H1 (cell line): ENCODE measurements around the gene GALNT18. TPM values are rescaled to one million over a fixed set of nuclear protein-coding genes. Genes with fewer than 3 reads are reported as not detected.

Experiments
- CTCF ChIA-PET: fragments of 300-600 bp; sonication (Branson Sonifier 250); formaldehyde crosslinking; loops from one replicate; lab custom pipeline; 2021; ENCODE audit not compliant: partially characterized antibody; lab: Charles Lee
- POLR2A ChIA-PET: fragments of 300-600 bp; sonication (Branson Sonifier 250); formaldehyde crosslinking; loops from one replicate; lab custom pipeline; 2021; ENCODE audit warnings: inconsistent platforms; ENCODE audit not compliant: partially characterized antibody; lab: Charles Lee
- DNase-seq, 2 experiments: peaks; one replicate each; pipeline versions ENCODE4 v3.0.0 to v3.0.0-alpha.2; 2010 to 2022; ENCODE audit warnings: low spot score in 2 of 2, low read depth in 1 of 2, mixed read lengths in 1 of 2
- FAIRE-seq: peaks from 2 replicates; lab custom pipeline; 2011; peaks lifted over from hg19 to GRCh38; lab: Jason Lieb, UNC
- H2AFZ ChIP-seq: 2 replicates; pipeline ENCODE4 v1.8.1; 2012; ENCODE audit warnings: low read length, inconsistent platforms
- H2AK5ac ChIP-seq: 2 replicates; pipeline ENCODE4 v1.6.1; 2013; ENCODE audit warnings: low read depth, low read length
- H2BK120ac ChIP-seq: replicated peaks from 2 replicates; pipeline ENCODE3; 2013; ENCODE audit warnings: low read depth, low read length, inconsistent platforms
- H2BK12ac ChIP-seq: 2 replicates; pipeline ENCODE4 v1.6.1; 2013; ENCODE audit warnings: low read depth, low read length
- H2BK15ac ChIP-seq: 2 replicates; pipeline ENCODE4 v1.6.1; 2013; ENCODE audit warnings: low read length
- H2BK20ac ChIP-seq: 2 replicates; pipeline ENCODE4 v1.6.1; 2013; ENCODE audit warnings: low read length
- H2BK5ac ChIP-seq: 2 replicates; pipeline ENCODE4 v1.6.1; 2013; ENCODE audit warnings: low read depth, low read length
- H3K14ac ChIP-seq: 2 replicates; pipeline ENCODE4 v1.6.1; 2013; ENCODE audit warnings: inconsistent platforms; ENCODE audit not compliant: insufficient read length
- H3K18ac ChIP-seq: 2 replicates; pipeline ENCODE4 v1.6.1; 2013; ENCODE audit warnings: low read length; ENCODE audit errors: extremely low read depth
- H3K23ac ChIP-seq: 2 replicates; pipeline ENCODE4 v1.6.1; 2013; ENCODE audit warnings: inconsistent platforms; ENCODE audit not compliant: insufficient read length
- H3K23me2 ChIP-seq: 2 replicates; pipeline ENCODE4 v1.6.1; 2013; ENCODE audit warnings: low read depth, low read length
- H3K27ac ChIP-seq: 2 replicates; pipeline ENCODE4 v1.6.1; 2011; ENCODE audit warnings: low read depth, low read length, inconsistent platforms
- H3K27me3 ChIP-seq, 4 experiments: replicated peaks in 1 of 4; 1 replicate in 1 of 4; 2 replicates in 3 of 4; pipeline versions ENCODE4 v1.6.1 to v1.8.1; 2011 to 2013; ENCODE audit warnings: low read length in 3 of 4, mild to moderate bottlenecking in 3 of 4, inconsistent platforms in 2 of 4, mixed read lengths in 2 of 4, moderate library complexity in 1 of 4; ENCODE audit not compliant: control insufficient read depth in 3 of 4, insufficient read depth in 3 of 4; ENCODE audit errors: extremely low read depth in 1 of 4
- H3K36me3 ChIP-seq, 4 experiments: 2 replicates each; pipeline versions ENCODE4 v1.6.1 to v1.8.1; 2011 to 2013; ENCODE audit warnings: mild to moderate bottlenecking in 4 of 4, low read length in 3 of 4, moderate library complexity in 2 of 4, control low read depth in 1 of 4, inconsistent platforms in 1 of 4; ENCODE audit not compliant: insufficient read depth in 4 of 4, control insufficient read depth in 2 of 4
- H3K4ac ChIP-seq: replicated peaks from 2 replicates; pipeline ENCODE3; 2013; ENCODE audit warnings: low read length, low read depth, mixed read lengths, inconsistent platforms; ENCODE audit not compliant: insufficient read length
- H3K4me1 ChIP-seq, 4 experiments: replicated peaks in 1 of 4; 1 replicate in 1 of 4; 2 replicates in 3 of 4; pipeline versions ENCODE4 v1.6.1 to v1.8.1; 2011 to 2013; ENCODE audit warnings: low read length in 3 of 4, inconsistent platforms in 2 of 4, mixed read lengths in 1 of 4; ENCODE audit not compliant: insufficient read depth in 4 of 4, control insufficient read depth in 3 of 4
- H3K4me2 ChIP-seq, 2 experiments: 2 replicates each; pipeline versions ENCODE4 v1.6.1 to v1.8.1; 2011 to 2013; ENCODE audit warnings: low read depth in 2 of 2, low read length in 2 of 2, control low read depth in 1 of 2, inconsistent platforms in 1 of 2, mild to moderate bottlenecking in 1 of 2; ENCODE audit not compliant: insufficient read depth in 1 of 2
- H3K4me3 ChIP-seq, 4 experiments: fragments of 200-600, 300-600 bp in 1 of 4; sonication (generic), shearing (Covaris generic), sonication (Bioruptor Twin) in 1 of 4; 2 replicates each; pipeline versions ENCODE4 v1.5.1 to v1.8.1; 2011 to 2016; ENCODE audit warnings: low read length in 4 of 4, low read depth in 3 of 4, control low read depth in 2 of 4, inconsistent platforms in 2 of 4, mild to moderate bottlenecking in 2 of 4, mixed read lengths in 1 of 4, moderate library complexity in 1 of 4; ENCODE audit not compliant: insufficient read depth in 2 of 4; ENCODE audit errors: extremely low read depth in 1 of 4
- H3K56ac ChIP-seq: replicated peaks from 2 replicates; pipeline ENCODE3; 2013; ENCODE audit warnings: low read depth, mild to moderate bottlenecking, mixed read lengths, low read length, inconsistent platforms; ENCODE audit not compliant: insufficient read length
- H3K79me1 ChIP-seq: 2 replicates; pipeline ENCODE4 v1.6.1; 2013; ENCODE audit warnings: low read depth, low read length, control low read depth
- H3K79me2 ChIP-seq, 2 experiments: 2 replicates each; pipeline versions ENCODE4 v1.6.1 to v1.8.1; 2012 to 2013; ENCODE audit warnings: low read length in 2 of 2, mild to moderate bottlenecking in 2 of 2, inconsistent platforms in 1 of 2; ENCODE audit not compliant: insufficient read depth in 2 of 2, control insufficient read depth in 1 of 2
- H3K9ac ChIP-seq, 4 experiments: replicated peaks in 1 of 4; 1 replicate in 1 of 4; 2 replicates in 3 of 4; pipeline versions ENCODE4 v1.6.1 to v1.8.1; 2011 to 2013; ENCODE audit warnings: low read depth in 3 of 4, low read length in 3 of 4, control low read depth in 2 of 4, mild to moderate bottlenecking in 2 of 4, moderate library complexity in 2 of 4, inconsistent platforms in 1 of 4; ENCODE audit errors: extremely low read depth in 1 of 4
- H3K9me3 ChIP-seq, 2 experiments: 2 replicates each; pipeline versions ENCODE4 v1.6.1 to v1.8.1; 2012 to 2013; ENCODE audit warnings: mild to moderate bottlenecking in 2 of 2, moderate library complexity in 2 of 2, control low read depth in 1 of 2, inconsistent platforms in 1 of 2, low read depth in 1 of 2, low read length in 1 of 2, mixed read lengths in 1 of 2; ENCODE audit not compliant: insufficient read depth in 2 of 2
- H4K20me1 ChIP-seq, 2 experiments: replicated peaks in 1 of 2; 2 replicates each; pipeline versions ENCODE3 to v1.8.1; 2011 to 2013; ENCODE audit warnings: inconsistent platforms in 2 of 2, low read length in 2 of 2, mild to moderate bottlenecking in 1 of 2; ENCODE audit not compliant: insufficient read depth in 2 of 2, control insufficient read depth in 1 of 2
- H4K5ac ChIP-seq: 2 replicates; pipeline ENCODE4 v1.6.1; 2013; ENCODE audit warnings: low read length, low read depth, mixed read lengths, inconsistent platforms; ENCODE audit not compliant: insufficient read length
- H4K8ac ChIP-seq: 2 replicates; pipeline ENCODE4 v1.8.0; 2013; ENCODE audit warnings: mild to moderate bottlenecking, moderate library complexity, low read length, inconsistent platforms; ENCODE audit not compliant: insufficient read depth; ENCODE audit errors: extremely low read depth
- H4K91ac ChIP-seq: replicated peaks from 2 replicates; pipeline ENCODE3; 2013; ENCODE audit warnings: low read length, mixed read lengths, inconsistent platforms; ENCODE audit not compliant: insufficient read length
- CBX5 ChIP-seq: fragments of 300-800, 300-1000 bp; sonication (generic); IDR thresholded peaks from 2 replicates; pipeline ENCODE4 v1.7.1; 2016; ENCODE audit warnings: antibody characterized with exemption, low read length, low read depth
- CHD1 ChIP-seq: IDR thresholded peaks from 2 replicates; pipeline ENCODE4 v1.6.1; 2012; ENCODE audit warnings: low read depth, low read length, improper control_type of control experiment
- CREB1 ChIP-seq: IDR thresholded peaks from 2 replicates; pipeline ENCODE4 v1.6.1; 2012; ENCODE audit warnings: inconsistent platforms
- CTBP2 ChIP-seq: IDR thresholded peaks from 2 replicates; pipeline ENCODE4 v1.7.0; 2011; ENCODE audit warnings: borderline replicate concordance, mild to moderate bottlenecking, moderate library complexity, mixed read lengths, low read length; ENCODE audit not compliant: insufficient read depth, insufficient read length
- JUND ChIP-seq: IDR thresholded peaks from 2 replicates; pipeline ENCODE4 v1.6.1; 2011; ENCODE audit warnings: mild to moderate bottlenecking, improper control_type of control experiment, low read length
- KDM4A ChIP-seq: IDR thresholded peaks from one replicate; pipeline ENCODE4 v1.7.1; 2012; ENCODE audit warnings: low read depth, mild to moderate bottlenecking, moderate library complexity, low read length, inconsistent platforms; ENCODE audit not compliant: severe bottlenecking
- MAX ChIP-seq: IDR thresholded peaks from 2 replicates; pipeline ENCODE4 v1.6.1; 2012; ENCODE audit warnings: inconsistent platforms
- NRF1 ChIP-seq: IDR thresholded peaks from 2 replicates; pipeline ENCODE4 v1.6.1; 2011; ENCODE audit warnings: mild to moderate bottlenecking, low read depth, low read length, improper control_type of control experiment
- RAD21 ChIP-seq, 2 experiments: IDR thresholded peaks in 1 of 2; conservative IDR thresholded peaks in 1 of 2; 2 replicates each; pipeline ENCODE4 v1.6.1; 2011; ENCODE audit warnings: low read depth in 2 of 2, low read length in 2 of 2, improper control_type of control experiment in 1 of 2, inconsistent platforms in 1 of 2, mild to moderate bottlenecking in 1 of 2, moderate library complexity in 1 of 2
- RNF2 ChIP-seq: fragments of 200-900, 300-1000 bp; sonication (generic); IDR thresholded peaks from 2 replicates; pipeline ENCODE4 v1.7.1; 2016; ENCODE audit warnings: borderline replicate concordance, low read depth, mild to moderate bottlenecking, antibody characterized with exemption, low read length; ENCODE audit not compliant: poor library complexity, severe bottlenecking; ENCODE audit errors: missing control alignments
- RXRA ChIP-seq: IDR thresholded peaks from 2 replicates; pipeline ENCODE4 v1.6.1; 2011; ENCODE audit warnings: low read depth, mild to moderate bottlenecking, low read length, moderate library complexity; ENCODE audit not compliant: insufficient read depth
- SIN3A ChIP-seq, 2 experiments: IDR thresholded peaks in 1 of 2; conservative IDR thresholded peaks in 1 of 2; 2 replicates each; pipeline ENCODE4 v1.6.1; 2011 to 2012; ENCODE audit warnings: low read length in 2 of 2, improper control_type of control experiment in 1 of 2, low read depth in 1 of 2, mild to moderate bottlenecking in 1 of 2
- WGBS, 2 experiments: shearing (Covaris generic) in 1 of 2; methylation state at CpG; one replicate each; pipeline versions ENCODE4 v1.1.6 to v1.1.7; 2013 to 2015; ENCODE audit warnings: low lambda C conversion rate in 2 of 2, mixed read lengths in 2 of 2, inconsistent platforms in 1 of 2, low coverage in 1 of 2, missing lambda C conversion rate in 1 of 2; ENCODE audit not compliant: insufficient replicate concordance in 2 of 2, insufficient coverage in 1 of 2, insufficient read length in 1 of 2; ENCODE audit errors: extremely low coverage in 1 of 2, missing lambda C conversion rate in 1 of 2; 5-methylcytosine and 5-hydroxymethylcytosine counted together
- polyA plus RNA-seq, 7 experiments: library from polyadenylated mRNA; depleted of rRNA in 3 of 7; stranded (reverse) in 5 of 7; unstranded in 2 of 7; fragments of >200 nt in 5 of 7; fragments of 200-250 nt in 2 of 7; gene quantifications; 1 replicate in 5 of 7; 2 replicates in 1 of 7; 4 replicates in 1 of 7; pipeline versions ENCODE4 v1.2.1 to v1.2.3, GENCODE V29; 2011 to 2013; ENCODE audit warnings: missing spikeins in 2 of 7, mixed read lengths in 2 of 7
- total RNA-seq: library from RNA; stranded (reverse); fragmentation: NEBNext Ultra II Directional; extraction: Animal tissue kit (Norgen Biotek cat#: 25700); gene quantifications from 2 replicates; pipeline ENCODE4 v1.2.1, GENCODE V29; 2021

The GALNT18 gene
- total and polyA plus RNA-seq, 2 of the 8 experiments (the other 6 are each of a cell fraction or from before 2014, with no cell fraction given), result 6.0 to 9.4 TPM

DNA sequence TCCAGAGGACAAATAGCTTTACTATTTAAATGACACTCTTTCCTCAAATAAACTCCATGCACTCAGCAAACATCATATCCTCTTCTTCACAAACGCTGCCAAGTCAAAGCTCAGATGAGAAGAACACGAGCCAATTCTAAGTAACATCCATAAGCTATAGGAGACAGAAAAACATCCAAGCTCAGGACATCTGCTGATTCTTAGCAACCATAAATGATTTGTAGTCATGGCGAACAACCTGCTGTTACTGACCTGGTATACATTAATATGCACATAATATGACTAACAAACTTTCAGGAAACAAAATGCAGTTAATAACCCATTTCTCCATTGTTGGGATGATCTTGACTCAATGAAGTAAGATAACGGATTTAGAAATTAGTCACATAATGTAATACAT is 6.7 kb downstream of the GALNT18 start:
- Histone ChIP-seq H4K8ac (no peak overlapping the region), H2BK5ac (no peak overlapping the region), H3K27ac (no peak overlapping the region), H4K20me1 (peaks cover 0 to 4% of the 10 kb centered on the region in 2 experiments), H3K23me2 (no peaks in the 10 kb centered on the region; the same call in 1 of the 2 replicates), H3K27me3 (peaks cover 0 to 12% (median 8%) of the 10 kb centered on the region in 4 experiments; a peak in 6 of 7 replicates), H2BK120ac (no peak overlapping the region), H3K79me2 (0 out of 4 replicates have a peak, but pooled peaks cover 0 to 3% of the 10 kb centered on the region in 2 experiments), H3K18ac (no peak overlapping the region), H3K79me1 (no peaks in the 10 kb centered on the region; the same call in 1 of the 2 replicates), H2AFZ (no peak overlapping the region), H3K4me1 (peaks cover 0 to 5% (median 2%) of the 10 kb centered on the region in 4 experiments; a peak in 3 of 7 replicates), H2AK5ac (no peak overlapping the region), H3K14ac (no peak overlapping the region), H2BK20ac (no peak overlapping the region), H2BK15ac (no peak overlapping the region), H3K4me2 (no peak overlapping the region), H3K4me3 (no peak overlapping the region), H3K4ac (no peak overlapping the region), H3K9ac (no peak overlapping the region), H3K56ac (no peak overlapping the region), H3K9me3 (no peaks in the 10 kb centered on the region), H3K36me3 (no peaks in the 10 kb centered on the region), H4K5ac (no peak overlapping the region), H2BK12ac (no peak overlapping the region), H4K91ac (no peak overlapping the region), H3K23ac (no peak overlapping the region)
- TF ChIP-seq CREB1 (no peak), MAX (no peak), CBX5 (no peak), RXRA (no peak), JUND (no peak), CHD1 (no peak), KDM4A (no peak), RNF2 (no peak), SIN3A (conservative IDR thresholded peaks at IDR 0.05 in 1 of 2, IDR thresholded peaks at IDR 0.05 in 1 of 2; ENCODE audit: low read depth in 1 of 2, low read length in 2 of 2) (no peak), NRF1 (no peak), RAD21 (IDR thresholded peaks at IDR 0.05 in 1 of 2, conservative IDR thresholded peaks at IDR 0.05 in 1 of 2; ENCODE audit: low read depth in 2 of 2, low read length in 2 of 2) (no peak), CTBP2 (no peak)
- 90% methylated on average over 4 of the region's 4 CpGs; no CpG with 5 or more reads in 1 of the 2 experiments for WGBS, 2 experiments
- ChIA-PET CTCF (interaction anchor here (0.6 to 2.4 kb wide), 6 partner anchors 10 to 219 kb away, joined by 3 to 7 read pairs (median 4); no protein-coding TSS in a partner anchor), POLR2A (no interaction called here)
- DNase-seq (no peak), FAIRE-seq (no peak)
